Measurements from ENCODE around the gene GPR39.

- no peak for TF ChIP-seq EP300 (IDR thresholded peaks at IDR 0.05)
- TF ChIP-seq CTCF (IDR thresholded peaks at IDR 0.05), result no peak
Observed at GRCh38 chr2:132390076-132390475, 26.5 kb upstream of the GPR39 start.
